HG03097 (cell line): Measurements from ENCODE around the gene SMIM31.

ENCODE experiments used
- ATAC-seq: cut with Tn5 transposase; IDR thresholded peaks from one replicate; pipeline ENCODE4 v1.9.1; 2021; ENCODE audit not compliant: unreplicated experiment, low FRiP score

Gene SMIM31

DNA sequence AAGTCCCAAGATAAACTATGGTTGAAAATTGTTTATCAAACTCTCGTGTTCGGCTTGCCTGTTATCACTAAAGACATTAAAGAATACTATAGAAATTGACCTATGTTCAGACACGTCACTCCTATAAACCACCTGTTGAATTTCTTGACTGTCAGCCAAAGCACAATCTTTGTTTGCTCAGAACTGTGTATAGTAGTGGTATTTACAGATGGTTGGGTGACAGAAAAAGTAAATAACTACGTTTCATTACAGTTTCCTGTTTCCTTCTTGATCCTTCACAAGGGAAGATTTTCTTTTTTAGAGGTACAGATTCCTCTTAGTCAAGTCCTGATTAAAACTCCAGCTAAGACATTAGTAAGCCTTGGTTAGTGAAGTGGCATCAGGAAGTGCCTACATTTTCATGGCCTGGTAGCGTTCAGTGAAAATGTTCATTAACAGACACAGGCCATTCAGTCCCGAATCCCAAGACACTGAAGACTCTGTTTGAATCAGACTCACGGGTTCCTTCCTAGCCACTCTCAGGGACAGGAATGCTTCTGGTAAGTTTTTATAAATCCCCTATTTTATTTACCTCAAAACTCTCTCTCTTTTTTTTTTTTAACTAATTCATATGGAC, at the start of gene SMIM31:
TSS of gene SMIM31 (plus strand) at position 259 of the 616 bp plus-strand sequence. CDS start 16,313 bp downstream, outside the sequence.
- ATAC-seq: no peak

DNA sequence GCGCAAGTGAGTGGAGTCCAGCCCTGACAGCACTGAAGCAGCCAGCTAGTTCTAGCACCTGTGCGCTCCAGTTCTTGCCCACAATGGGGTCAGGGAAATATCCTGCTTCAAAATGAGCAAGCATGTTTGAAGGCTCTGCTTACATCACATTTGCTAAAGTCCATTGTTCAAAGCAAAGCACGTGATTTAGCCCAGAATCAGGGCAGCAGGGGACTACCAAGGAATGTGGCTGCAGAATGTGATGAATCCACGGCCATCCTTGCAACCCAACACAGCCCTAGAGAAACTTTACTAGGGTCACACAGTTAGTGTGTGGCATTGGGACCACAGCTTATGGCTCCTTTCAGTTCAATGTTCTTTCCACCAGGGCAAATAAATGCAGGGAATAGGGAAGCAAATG, 47.3 kb upstream of the SMIM31 start:
- ATAC-seq: no peak

DNA sequence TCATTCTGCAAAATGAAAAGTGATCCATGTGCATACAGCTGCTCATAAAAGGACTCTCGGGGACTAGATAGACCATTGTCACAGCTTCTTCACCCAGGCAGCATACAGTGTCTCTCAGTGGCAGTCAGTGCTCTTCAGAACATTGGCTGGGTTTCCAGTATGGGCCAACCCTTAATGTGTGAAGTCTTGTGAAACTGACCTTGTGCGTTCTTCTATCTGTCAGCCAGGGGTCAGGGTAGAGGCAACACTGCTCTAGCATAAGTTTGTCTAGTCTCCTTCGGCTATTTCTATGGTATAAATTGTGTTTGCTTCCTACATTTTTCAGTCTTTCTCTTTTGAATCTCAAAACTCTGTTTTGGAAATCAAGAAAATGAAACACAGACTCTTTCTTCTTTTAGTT, 37.0 kb upstream of the SMIM31 start:
- no peak for ATAC-seq

DNA sequence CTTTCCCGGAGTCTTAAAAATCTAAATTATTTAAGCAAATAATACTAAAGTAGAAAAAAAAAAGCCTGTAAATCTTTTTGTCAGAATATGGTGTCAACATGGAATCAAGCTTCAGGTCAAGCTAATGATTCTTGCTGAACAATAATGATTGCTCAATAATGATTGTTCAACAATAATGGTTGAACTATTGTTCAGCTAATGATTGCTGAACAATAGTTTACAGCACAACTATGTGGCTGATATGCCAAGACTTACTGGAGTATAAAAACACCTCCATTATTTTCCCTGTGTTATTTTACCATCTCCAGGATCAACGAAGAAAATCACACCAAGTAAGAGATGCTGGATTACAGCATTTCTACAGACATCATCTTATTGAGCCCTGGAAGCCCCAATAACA, 35.1 kb upstream of the SMIM31 start:
- no peak for ATAC-seq

DNA sequence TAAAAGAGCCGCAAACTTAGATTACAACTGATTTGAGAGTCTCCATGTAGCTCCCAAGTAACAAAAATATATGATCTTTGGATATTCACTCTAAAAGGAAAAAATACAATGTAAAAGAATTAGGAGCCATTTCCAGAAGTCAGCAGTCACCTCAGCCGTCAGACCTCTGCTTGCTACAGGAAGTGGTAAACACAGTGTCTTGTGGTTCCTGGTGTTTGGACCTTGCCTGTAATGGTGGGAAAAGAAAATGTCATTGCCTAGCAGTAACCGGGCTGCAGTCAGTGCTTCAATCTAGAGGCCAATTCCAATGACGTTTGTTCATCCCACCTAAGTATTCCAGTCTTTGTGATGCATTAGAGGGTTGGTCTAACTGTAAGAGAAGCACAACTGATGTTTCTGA, 28.9 kb upstream of the SMIM31 start:
- no peak for ATAC-seq

DNA sequence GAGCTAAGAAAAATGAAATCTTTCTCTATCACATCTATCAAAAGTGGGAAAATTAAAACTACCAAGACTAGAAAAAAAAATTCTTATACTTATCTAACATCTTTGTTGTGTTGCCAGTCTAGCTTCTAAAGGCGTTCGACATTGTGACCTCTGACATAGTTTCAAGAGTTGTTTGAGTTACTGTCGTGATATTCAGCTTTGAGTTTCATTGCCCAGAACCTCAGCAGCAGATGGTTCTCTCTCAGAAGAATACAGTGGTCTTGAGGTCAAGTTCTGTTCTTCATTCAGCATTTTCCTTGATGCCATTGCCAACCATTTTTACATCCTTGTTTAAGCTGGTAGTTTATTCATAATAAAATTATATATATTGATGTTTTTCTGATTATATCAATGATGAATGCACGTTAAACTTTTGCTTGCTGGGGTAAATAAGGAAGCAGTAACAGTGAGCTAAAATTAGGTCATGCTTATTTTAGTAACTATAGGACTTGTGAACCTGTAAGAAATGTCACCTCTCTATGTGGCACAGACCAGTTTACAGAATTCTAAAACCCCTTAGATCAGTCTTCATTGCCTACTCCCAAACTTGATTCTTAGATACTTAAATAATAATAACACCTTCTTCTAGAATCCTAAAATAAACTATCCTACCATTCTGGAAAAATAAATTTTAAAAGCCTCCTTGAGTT, 23.1 kb upstream of the SMIM31 start:
- ATAC-seq: no peak

DNA sequence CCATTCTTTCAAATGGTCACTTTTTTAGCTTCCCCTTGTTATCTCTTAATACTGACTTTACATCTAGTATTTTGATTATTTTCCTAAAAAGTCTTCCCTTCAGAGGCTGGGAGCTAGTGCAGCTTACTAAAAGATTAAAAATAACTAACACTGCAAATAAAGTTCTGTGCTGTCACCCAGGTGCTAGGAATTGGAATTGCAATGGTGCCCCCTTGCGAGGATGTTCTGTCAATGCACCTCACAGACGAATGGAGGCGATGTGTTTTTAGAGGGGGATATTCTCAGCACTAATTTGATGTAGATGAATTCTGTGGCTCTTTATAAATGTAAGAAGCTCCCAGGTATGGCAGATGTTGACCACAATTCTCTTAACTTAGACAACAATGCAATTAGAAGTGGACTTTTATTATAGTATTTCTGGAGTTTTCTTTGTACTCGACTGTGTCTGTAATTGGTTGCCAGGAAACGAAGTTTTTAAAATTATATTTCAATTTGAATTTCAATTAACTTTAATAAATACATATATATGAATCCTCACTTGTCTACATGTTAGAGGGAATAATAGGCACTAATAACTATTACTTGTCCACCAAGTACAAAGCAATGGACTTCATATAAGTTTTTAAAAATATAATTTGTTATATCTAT, 22.0 kb upstream of the SMIM31 start:
- ATAC-seq: peak; percentile 67

DNA sequence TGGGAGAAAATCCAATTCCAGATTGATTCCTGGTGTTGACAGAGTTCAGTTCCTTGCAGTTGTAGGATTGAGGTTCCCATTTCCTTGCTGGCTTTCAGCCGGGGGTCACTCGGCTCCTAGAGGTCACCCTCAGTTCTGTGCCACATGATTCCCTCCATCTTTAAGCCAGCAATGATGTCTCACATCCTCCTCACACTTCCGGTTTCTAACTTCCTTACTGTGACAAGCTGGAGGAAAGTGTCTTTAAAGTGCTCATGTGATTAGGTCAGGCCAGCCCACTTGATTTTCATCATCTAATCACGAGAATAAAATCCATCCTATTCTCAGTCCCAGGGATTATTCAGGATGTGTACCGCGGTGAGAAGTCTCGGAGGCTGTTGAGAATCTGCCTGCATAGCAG, 19.4 kb upstream of the SMIM31 start:
- no peak for ATAC-seq

DNA sequence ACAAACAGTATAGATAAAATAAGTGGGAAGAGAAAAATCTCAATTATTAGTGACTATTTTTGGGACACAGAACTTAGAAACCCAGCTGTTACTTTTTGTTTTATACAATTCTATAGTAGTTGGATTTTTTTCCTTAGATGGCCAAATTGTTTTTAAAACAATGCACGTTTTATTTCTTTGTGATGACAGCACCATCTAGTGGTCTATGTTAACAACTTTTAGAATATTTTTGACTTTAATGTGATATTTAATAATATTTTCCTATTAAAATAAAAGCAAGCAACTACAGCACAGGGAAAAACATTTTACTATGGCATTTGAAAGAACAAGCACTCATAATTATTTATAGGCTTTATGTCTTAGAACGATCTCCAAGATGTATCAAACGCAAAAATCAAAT, 5.6 kb upstream of the SMIM31 start:
- no peak for ATAC-seq

DNA sequence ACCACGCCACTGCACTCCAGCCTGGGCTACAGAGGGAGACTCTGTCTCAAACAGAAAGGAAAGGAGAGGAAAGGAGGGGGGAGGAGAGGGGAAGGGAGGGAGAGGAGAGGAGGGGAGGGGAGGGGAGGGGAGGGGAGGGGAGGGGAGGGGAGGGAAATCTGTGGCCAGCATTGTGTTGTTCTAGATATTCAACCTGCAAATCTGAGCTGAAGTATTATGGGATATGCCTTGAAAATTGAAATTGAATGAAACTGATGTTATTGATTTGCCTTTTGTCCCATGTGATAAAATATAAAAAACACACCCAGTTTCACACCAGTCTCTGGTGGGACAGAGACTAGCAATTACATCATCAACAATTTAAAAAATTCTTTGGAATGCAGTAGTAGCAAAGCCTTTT, 1.5 kb downstream of the SMIM31 start:
- ATAC-seq: no peak

DNA sequence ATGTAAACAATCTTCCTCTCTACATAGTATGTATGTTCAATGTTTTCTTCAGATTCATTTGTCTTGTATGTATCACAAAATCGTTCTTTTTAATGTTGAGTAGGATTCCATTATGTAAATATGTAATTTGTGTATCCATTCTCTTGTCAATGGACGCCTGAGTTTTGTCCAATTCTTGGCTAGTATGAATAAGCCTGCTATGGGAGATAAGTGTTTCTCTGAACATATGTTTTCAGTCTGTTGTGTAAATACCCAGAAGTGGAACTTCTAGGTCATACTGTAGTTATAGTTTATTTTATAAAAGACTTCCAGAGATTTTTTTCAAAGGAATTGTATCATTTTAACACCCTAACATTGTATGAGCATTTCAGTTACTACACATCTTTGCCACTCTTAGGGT, 2.8 kb downstream of the SMIM31 start:
- ATAC-seq: no peak

DNA sequence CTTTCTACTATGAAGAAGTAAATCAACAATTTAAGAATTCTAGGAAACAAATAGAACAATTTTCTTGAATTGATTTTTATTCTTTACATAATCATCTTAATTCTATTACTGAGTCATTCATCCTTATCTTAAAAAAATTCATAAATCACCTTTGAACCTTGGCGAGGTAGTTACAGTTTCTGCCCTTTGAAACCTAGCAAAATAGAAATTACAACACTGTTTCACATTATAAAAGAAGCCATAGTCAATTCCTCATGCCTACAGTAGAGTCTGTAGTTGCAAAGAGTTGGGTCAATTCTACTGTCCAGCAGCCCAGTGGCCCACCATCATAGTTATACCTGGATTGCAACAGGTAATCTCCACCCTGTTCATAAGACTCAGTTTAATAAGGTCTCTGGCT, 7.3 kb downstream of the SMIM31 start:
- no peak for ATAC-seq

DNA sequence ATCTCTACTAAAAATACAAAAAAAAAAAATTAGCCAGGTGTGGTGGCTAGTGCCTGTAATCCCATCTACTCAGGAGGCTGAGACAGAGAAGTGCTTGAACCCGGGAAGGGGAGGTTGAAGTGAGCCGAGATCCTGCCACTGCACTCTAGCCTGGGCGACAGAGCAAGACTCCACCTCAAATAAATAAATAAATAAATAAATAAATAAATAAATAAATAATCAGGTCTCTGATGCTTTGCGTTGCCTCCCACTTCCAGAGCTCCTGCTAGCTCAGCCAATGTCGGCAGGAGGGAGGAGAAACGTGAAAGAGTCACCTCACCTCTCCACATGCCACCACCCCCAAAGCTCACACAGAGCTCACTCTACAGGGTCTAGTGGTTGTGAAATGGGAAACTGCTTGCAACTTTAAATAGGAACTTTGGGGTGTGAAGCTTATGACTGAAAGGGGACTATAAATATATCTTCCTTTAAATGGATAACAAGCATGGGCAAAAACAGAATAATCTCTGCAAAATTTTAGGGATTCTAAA, 7.9 kb downstream of the SMIM31 start:
- ATAC-seq: no peak

DNA sequence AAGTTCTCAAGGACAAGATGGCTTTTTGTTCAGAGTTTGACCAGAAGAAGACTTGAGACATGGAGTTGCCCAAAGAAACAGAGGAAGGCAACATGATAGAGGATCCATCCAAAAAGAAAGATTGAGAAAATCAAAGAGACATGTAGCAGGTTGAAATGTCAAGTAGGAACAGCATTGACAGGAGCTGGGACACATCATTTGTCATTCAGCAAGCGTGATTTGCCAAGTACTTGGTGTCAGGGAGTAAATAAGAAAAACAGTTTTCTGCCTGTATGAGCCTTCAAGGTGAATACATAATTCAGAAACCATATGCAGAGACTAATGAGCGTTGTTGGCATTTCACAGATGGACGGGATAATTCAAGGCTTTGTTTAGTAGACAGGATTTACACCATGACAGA, 11.2 kb downstream of the SMIM31 start:
- ATAC-seq: no peak

DNA sequence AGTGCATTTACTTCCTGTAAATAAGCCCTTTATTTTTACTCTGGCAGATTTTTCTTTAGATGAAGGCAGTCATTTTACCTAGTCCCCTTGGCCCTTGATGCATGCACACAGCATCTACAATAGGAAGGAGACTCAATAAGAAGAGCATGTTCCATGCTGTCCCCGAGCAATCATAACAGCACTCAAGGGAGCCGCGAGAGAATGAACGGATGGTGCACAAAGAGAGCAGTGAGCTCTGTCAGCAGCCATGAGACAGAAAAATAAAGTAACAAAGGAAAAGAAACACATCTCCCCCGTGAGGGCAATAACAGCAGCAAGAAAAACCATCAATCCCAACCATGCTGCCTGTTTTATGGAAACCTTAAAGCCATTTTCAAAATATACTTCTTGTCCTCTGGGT, 11.9 kb downstream of the SMIM31 start:
- ATAC-seq: no peak

DNA sequence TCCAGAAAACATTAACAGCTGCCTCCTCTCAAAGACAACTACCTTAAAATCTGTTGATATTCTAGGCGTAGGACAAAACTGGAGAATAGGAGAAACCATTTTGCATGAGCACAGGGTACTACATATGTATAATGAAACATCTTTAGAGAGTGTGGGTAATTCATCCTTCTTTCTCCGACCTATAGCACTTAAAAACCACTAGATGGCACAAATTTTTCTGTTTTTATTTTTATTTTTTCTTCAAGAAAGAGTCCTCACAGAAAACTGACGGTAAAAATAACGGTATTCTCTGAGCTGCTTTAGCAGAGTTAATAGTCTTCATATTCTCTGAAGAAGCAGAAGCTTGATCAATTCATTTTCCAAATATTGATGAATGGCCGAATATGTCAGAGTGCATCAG, 14.6 kb downstream of the SMIM31 start:
- no peak for ATAC-seq

DNA sequence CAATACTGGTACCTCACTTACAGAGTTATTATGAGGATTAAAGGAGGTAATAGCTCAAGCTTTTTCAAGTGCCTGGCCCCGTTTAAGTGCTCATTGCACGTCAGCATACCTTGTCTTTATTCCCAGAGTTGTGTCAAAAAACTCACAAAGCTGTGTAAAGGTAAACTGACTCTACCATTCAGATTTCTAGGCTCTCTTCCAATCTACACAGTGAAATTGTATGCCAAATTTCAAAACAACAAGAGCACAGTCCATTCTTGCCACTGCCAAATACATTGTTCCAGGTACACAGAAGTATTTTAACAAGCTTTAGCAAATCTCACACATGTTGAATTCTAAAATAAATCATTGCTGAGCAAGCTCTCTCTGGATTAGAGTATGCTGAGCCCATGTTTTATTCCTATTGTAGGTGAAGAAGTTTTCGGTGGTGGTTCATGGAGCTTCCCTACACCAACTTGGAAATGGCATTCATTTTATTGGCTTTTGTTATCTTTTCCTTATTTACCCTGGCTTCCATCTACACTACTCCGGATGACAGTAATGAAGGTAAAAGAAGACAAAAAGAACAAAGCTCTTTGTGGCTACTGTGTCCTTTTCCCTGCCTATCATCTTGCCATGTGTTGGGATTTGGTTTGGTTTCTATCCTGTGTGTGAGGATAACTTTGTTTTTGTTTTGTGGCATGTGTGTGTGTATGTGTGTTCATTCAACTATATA, 16.2 kb downstream of the SMIM31 start:
- ATAC-seq: no peak

DNA sequence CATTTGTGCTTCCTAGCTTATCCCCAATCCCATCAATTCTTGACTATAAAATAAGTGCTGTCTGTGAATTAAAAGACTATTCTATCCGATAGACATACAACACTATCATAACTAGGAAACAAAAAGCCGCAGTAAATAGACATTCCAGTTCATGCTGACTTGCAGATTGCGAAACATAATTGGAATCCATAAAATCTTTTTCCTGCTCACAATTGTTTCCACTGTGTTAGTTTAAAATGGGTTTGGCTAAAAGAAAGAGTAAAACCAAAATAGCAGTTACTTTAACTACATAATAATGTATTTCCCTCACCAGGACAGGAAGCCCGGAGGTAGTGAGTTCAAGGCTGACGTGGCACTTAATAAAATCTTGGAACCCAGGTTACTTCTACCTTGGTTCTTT, 17.2 kb downstream of the SMIM31 start:
- ATAC-seq: no peak

DNA sequence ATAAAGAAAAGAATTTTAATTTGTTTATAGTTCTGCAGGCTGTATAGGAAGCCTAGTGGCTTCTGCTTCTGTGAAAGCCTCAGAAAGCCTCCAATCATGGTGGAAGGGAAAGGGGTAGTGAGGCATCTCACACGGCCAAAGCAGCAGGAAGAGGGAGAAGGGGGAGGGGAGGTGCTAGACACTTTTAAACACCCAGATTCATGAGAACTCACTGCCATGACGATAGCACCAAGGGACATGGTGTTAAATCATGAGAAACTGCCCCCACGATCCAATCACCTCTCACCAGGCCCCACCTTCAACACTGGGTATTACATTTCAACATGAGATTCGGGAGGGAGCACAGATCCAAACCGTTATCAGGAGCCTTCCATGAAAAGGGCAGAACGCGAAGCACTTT, 18.1 kb downstream of the SMIM31 start:
- ATAC-seq: no peak

DNA sequence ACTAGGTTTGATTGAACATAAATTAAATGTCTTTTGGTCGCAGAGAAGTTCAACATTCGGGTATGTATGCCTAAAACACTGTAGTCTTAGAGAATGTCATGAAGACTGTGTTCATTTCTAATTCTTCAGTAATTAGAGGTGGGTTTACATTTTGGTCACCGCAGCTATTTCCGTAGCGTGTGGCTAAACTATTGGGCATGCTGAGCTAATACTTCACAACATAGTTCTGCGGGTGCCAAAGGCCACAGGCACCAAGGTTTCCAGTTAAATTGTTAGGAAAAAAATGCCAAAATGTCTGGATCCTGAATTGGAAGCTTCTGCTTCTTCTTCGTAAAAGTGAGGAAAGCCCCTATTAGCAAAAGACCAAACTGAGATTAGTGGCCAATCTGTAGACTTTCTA, 25.1 kb downstream of the SMIM31 start:
- no peak for ATAC-seq

DNA sequence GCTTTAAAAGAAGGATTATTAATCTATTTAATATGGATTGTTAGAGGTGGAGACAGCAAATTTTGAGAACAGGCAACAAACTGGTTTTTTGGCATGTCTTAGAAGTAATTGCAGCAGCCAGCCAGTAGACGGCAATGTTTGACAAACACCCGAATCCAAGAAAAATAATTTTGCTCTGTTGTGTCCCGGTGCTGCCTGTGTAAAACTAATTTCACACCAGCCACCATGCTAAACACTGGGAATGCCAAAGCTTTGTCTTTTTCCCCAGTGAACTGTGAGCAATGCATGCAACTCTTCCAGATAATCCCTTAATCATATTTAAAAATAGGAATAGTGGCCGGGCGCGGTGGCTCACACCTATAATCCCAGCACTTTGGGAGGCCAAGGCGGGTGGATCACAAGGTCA, 25.9 kb downstream of the SMIM31 start:
- no peak for ATAC-seq
